ENCODE results near the gene AK5.
"Not testable (repeated sequence)": the region's sequence is repeated elsewhere in the genome, so short reads cannot be mapped to it uniquely, and the experiment has no call there.

AK5 gene

GRCh38 chr1:77287535-77287934, 5.7 kb downstream of the AK5 start:
- DNase-seq (ENCODE audit: low spot score), result no peak

- DNase-seq (ENCODE audit: low spot score), result peak; percentile 11
Measured at GRCh38 chr1:77288275-77288674, 6.5 kb downstream of the AK5 start.

GRCh38 chr1:77290576-77290975, 8.8 kb downstream of the AK5 start:
- no peak for DNase-seq (ENCODE audit: low spot score)

GRCh38 chr1:77292551-77292950, 10.7 kb downstream of the AK5 start:
- DNase-seq (ENCODE audit: low spot score), result no peak

- no peak for DNase-seq (ENCODE audit: low spot score)
Measured at GRCh38 chr1:77300566-77300965, 18.7 kb downstream of the AK5 start.

- DNase-seq (ENCODE audit: low spot score), result no peak
Measured at GRCh38 chr1:77303387-77303786, 21.6 kb downstream of the AK5 start.

GRCh38 chr1:77308889-77309621, 27.2 kb downstream of the AK5 start:
- DNase-seq (ENCODE audit: low spot score), result no peak

- DNase-seq (ENCODE audit: low spot score), result no peak
Measured at GRCh38 chr1:77310924-77311323, 29.1 kb downstream of the AK5 start.

GRCh38 chr1:77312364-77312763, 30.5 kb downstream of the AK5 start:
- not testable (repeated sequence) for DNase-seq (ENCODE audit: low spot score)

GRCh38 chr1:77313491-77313890, 31.7 kb downstream of the AK5 start:
- DNase-seq (ENCODE audit: low spot score), result no peak

GRCh38 chr1:77316006-77316405, 34.2 kb downstream of the AK5 start:
- peak; percentile 29 for DNase-seq (ENCODE audit: low spot score)

GRCh38 chr1:77316966-77317365, 35.1 kb downstream of the AK5 start:
- DNase-seq (ENCODE audit: low spot score), result no peak

GRCh38 chr1:77319036-77319705, 37.4 kb downstream of the AK5 start:
- peak; percentile 12 for DNase-seq (ENCODE audit: low spot score)

GRCh38 chr1:77322061-77322900, 40.5 kb downstream of the AK5 start:
- peak; percentile 65 for DNase-seq (ENCODE audit: low spot score)

- DNase-seq (ENCODE audit: low spot score), result no peak
Measured at GRCh38 chr1:77333501-77333900, 51.7 kb downstream of the AK5 start.

- no peak for DNase-seq (ENCODE audit: low spot score)
Measured at GRCh38 chr1:77336729-77337128, 54.9 kb downstream of the AK5 start.

- DNase-seq (ENCODE audit: low spot score), result no peak
Measured at GRCh38 chr1:77339326-77339725, 57.5 kb downstream of the AK5 start.

GRCh38 chr1:77341195-77341594, 59.4 kb downstream of the AK5 start:
- DNase-seq (ENCODE audit: low spot score), result no peak

GRCh38 chr1:77342745-77343144, 60.9 kb downstream of the AK5 start:
- DNase-seq (ENCODE audit: low spot score), result no peak

GRCh38 chr1:77347646-77348045, 65.8 kb downstream of the AK5 start:
- peak; percentile 74 for DNase-seq (ENCODE audit: low spot score)

GRCh38 chr1:77348549-77348948, 66.7 kb downstream of the AK5 start:
- no peak for DNase-seq (ENCODE audit: low spot score)

- DNase-seq (ENCODE audit: low spot score), result no peak
Measured at GRCh38 chr1:77349275-77349674, 67.5 kb downstream of the AK5 start.

Data from GM03348 (cell line).